Vagina (tissue), 2 donors: Measurements from ENCODE around the gene GMEB2.

Experiments used
- POLR2A ChIP-seq, 2 donors: fragments of 450-650 bp; IDR thresholded peaks; one replicate each; pipeline ENCODE4 v1.6.1; 2017; ENCODE audit warnings: antibody characterized with exemption in 2 of 2, mild to moderate bottlenecking in 2 of 2, moderate library complexity in 2 of 2
- TF ChIP-seq, protein P1 (sequence below), 3 experiments: fragments of 450-650 bp in 2 of 3; fragments of 200-600 bp in 1 of 3; sonication (generic) in 1 of 3; IDR thresholded peaks; one replicate each; pipeline ENCODE4 v1.5.1; 2017 to 2019; ENCODE audit warnings: antibody characterized with exemption in 3 of 3, mild to moderate bottlenecking in 2 of 3, moderate library complexity in 2 of 3

DNA sequence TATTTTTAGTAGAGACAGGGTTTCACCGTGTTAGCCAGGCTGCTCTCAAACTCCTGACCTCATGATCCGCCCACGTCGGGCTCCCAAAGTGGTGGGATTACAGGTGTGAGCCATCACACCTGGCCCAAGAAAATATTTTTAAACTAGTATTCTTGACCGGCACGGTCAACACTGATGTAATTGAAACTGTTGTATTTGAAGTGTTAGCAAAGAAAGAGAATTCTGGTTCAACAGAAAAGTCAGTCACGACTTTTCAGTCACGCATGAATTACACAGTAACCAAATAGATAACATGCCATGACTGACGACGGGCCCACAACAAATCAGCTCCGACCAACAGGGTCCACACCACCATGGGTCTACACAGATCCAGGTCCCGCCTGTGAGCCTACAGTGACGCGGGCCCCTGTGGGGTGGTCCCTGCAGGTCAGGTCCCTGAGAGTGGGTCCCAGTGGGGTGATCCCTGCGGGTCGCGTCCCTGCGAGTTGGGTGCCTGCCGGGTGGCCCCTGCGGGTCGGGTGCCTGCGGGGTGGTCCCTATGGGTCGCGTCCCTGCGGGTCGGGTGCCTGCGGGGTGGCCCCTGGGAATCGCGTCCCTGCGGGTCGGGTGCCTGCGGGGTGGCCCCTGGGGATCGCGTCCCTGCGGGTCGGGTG lies 1.0 kb downstream of the GMEB2 start:
- TF ChIP-seq, protein P1, sequence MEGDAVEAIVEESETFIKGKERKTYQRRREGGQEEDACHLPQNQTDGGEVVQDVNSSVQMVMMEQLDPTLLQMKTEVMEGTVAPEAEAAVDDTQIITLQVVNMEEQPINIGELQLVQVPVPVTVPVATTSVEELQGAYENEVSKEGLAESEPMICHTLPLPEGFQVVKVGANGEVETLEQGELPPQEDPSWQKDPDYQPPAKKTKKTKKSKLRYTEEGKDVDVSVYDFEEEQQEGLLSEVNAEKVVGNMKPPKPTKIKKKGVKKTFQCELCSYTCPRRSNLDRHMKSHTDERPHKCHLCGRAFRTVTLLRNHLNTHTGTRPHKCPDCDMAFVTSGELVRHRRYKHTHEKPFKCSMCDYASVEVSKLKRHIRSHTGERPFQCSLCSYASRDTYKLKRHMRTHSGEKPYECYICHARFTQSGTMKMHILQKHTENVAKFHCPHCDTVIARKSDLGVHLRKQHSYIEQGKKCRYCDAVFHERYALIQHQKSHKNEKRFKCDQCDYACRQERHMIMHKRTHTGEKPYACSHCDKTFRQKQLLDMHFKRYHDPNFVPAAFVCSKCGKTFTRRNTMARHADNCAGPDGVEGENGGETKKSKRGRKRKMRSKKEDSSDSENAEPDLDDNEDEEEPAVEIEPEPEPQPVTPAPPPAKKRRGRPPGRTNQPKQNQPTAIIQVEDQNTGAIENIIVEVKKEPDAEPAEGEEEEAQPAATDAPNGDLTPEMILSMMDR (IDR thresholded peaks at IDR 0.05), result no peak
- no peak for TF ChIP-seq POLR2A (IDR thresholded peaks at IDR 0.05)
